Measurements from ENCODE around the gene CNR1.

DNA sequence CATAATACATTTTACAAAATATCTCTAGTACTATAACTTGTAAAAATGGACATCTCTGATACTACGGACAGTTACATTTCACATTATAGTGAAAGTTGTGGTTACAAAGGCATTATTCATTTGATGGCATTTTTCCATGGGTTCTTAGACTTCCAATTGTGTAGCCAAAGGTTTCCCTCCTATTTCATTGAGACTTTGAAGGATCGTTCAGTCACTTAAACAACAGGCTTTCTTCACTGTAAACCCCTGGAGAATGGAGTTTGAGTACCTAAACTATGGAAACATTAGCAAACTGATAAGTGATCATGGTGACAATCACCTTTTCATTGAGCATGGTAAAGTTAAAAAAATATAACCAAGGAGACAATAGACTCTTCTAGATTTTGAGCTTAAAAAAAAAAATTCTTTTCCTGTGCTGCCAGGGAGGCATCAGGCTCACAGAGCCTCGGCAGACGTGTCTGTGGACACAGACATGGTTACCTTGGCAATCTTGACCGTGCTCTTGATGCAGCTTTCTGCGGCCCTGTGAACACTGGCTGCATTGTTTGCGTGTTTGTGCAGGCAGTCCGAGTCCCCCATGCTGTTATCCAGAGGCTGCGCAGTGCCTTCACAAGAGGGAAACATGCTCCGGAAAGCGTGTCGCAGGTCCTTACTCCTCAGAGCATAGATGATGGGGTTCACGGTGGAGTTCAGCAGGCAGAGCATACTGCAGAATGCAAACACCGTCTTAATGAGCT is 22.6 kb downstream of the CNR1 start:
- no peak for TF ChIP-seq POLR2A (IDR thresholded peaks at IDR 0.05)
- no peak for TF ChIP-seq EP300 (IDR thresholded peaks at IDR 0.05)

Measured in sigmoid colon (tissue), 4 donors.